ENCODE measurements around the gene EIF4B.
A peak's percentile ranks its signal among the peaks of the same experiment; 100 is the strongest.

Gene EIF4B

GRCh38 chr12:53005986-53006809 is at the start of gene EIF4B:
EIF4B (plus strand) TSS chr12:53006456; CDS start chr12:53006484, 28 bp downstream.
- peak; percentile 99 for DNase-seq
- no peaks in the 10 kb centered on the region for H3K27me3 ChIP-seq (ENCODE audit: insufficient read depth, low read depth, severe bottlenecking)
- TF ChIP-seq, protein P1, sequence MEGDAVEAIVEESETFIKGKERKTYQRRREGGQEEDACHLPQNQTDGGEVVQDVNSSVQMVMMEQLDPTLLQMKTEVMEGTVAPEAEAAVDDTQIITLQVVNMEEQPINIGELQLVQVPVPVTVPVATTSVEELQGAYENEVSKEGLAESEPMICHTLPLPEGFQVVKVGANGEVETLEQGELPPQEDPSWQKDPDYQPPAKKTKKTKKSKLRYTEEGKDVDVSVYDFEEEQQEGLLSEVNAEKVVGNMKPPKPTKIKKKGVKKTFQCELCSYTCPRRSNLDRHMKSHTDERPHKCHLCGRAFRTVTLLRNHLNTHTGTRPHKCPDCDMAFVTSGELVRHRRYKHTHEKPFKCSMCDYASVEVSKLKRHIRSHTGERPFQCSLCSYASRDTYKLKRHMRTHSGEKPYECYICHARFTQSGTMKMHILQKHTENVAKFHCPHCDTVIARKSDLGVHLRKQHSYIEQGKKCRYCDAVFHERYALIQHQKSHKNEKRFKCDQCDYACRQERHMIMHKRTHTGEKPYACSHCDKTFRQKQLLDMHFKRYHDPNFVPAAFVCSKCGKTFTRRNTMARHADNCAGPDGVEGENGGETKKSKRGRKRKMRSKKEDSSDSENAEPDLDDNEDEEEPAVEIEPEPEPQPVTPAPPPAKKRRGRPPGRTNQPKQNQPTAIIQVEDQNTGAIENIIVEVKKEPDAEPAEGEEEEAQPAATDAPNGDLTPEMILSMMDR (IDR thresholded peaks at IDR 0.05; ENCODE audit: low read depth, low read length) = no peak
- peak within 1 kb of the TSS; percentile 99 for H3K27ac ChIP-seq
- H3K9me3 ChIP-seq (ENCODE audit: severe bottlenecking) = no peaks in the 10 kb centered on the region
- peaks cover 43% of the 10 kb centered on the region for H3K36me3 ChIP-seq
- H3K4me3 ChIP-seq (ENCODE audit: low read depth, low read length) = peak within 1 kb of the TSS; percentile 99

GRCh38 chr12:52956987-52957386 is 49.3 kb upstream of the EIF4B start:
- Histone ChIP-seq H3K9me3 (ENCODE audit: severe bottlenecking) (no peaks in the 10 kb centered on the region), H3K36me3 (no peaks in the 10 kb centered on the region), H3K27ac (no peak overlapping the region), H3K27me3 (ENCODE audit: insufficient read depth, low read depth, severe bottlenecking) (peaks cover 67% of the 10 kb centered on the region), H3K4me3 (ENCODE audit: low read depth, low read length) (no peak overlapping the region)
- peak; percentile 71 for DNase-seq
- TF ChIP-seq, protein P1 (IDR thresholded peaks at IDR 0.05; ENCODE audit: low read depth, low read length) = no peak

GRCh38 chr12:52964556-52965336 is 41.5 kb upstream of the EIF4B start:
- Histone ChIP-seq H3K27ac (no peak overlapping the region), H3K9me3 (ENCODE audit: severe bottlenecking) (no peaks in the 10 kb centered on the region), H3K4me3 (ENCODE audit: low read depth, low read length) (no peak overlapping the region), H3K27me3 (ENCODE audit: insufficient read depth, low read depth, severe bottlenecking) (peaks cover 84% of the 10 kb centered on the region), H3K36me3 (no peaks in the 10 kb centered on the region)
- no peak for DNase-seq
- TF ChIP-seq, protein P1 (IDR thresholded peaks at IDR 0.05; ENCODE audit: low read depth, low read length) = no peak

- Histone ChIP-seq H3K27ac (no peak overlapping the region), H3K4me3 (ENCODE audit: low read depth, low read length) (no peak overlapping the region), H3K27me3 (ENCODE audit: insufficient read depth, low read depth, severe bottlenecking) (peaks cover 84% of the 10 kb centered on the region), H3K9me3 (ENCODE audit: severe bottlenecking) (no peaks in the 10 kb centered on the region), H3K36me3 (no peaks in the 10 kb centered on the region)
- DNase-seq = no peak
- TF ChIP-seq, protein P1 (IDR thresholded peaks at IDR 0.05; ENCODE audit: low read depth, low read length) = no peak
Observed at GRCh38 chr12:52965337-52965731, 40.9 kb upstream of the EIF4B start.

DNA sequence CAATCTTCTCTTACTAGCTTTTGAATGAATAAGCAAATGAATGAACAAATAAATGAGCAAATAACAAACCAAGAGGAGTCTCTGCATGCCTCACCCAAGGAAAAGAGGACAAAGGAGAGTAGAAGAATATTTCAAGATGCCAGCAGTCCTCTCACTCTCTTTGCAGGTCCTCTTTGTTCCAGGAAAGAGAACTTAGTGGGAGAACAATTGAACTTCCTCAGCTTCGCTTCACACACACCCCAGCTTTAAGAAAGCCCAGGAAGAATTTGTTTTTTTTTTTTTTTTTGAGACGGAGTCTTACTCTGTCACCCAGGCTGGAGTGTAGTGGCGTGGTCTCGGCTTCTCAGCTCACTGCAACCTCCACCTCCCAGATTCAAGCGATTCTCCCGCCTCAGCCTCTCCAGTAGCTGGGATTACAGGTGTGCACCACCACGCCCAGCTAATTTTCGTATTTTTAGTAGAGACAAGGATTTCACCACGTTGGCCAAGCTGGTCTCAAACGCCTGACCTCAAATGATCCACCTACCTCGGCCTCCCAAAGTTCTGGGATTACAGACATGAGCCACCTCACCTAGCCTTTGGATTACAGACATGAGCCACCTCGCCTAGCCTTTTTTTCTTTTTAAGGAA is 37.0 kb upstream of the EIF4B start:
- Histone ChIP-seq H3K9me3 (ENCODE audit: severe bottlenecking) (no peaks in the 10 kb centered on the region), H3K36me3 (no peaks in the 10 kb centered on the region), H3K27me3 (ENCODE audit: insufficient read depth, low read depth, severe bottlenecking) (peaks cover 87% of the 10 kb centered on the region), H3K27ac (no peak overlapping the region), H3K4me3 (ENCODE audit: low read depth, low read length) (no peak overlapping the region)
- TF ChIP-seq, protein P1 (IDR thresholded peaks at IDR 0.05; ENCODE audit: low read depth, low read length) = no peak
- no peak for DNase-seq
